KMS-11 (cell line): ENCODE results near the gene GALT.

Experiments
- H2AFZ ChIP-seq: fragments of 200-600 bp; sonication (generic); 2 replicates; pipeline ENCODE4 v1.6.1; 2016; ENCODE audit warnings: antibody characterized with exemption, mixed run types, low read depth
- H3K27ac ChIP-seq: fragments of 200-600 bp; sonication (generic); 2 replicates; pipeline ENCODE4 v1.6.1; 2016; ENCODE audit warnings: mild to moderate bottlenecking, mixed run types
- H3K27me3 ChIP-seq: fragments of 200-600 bp; sonication (generic); 2 replicates; pipeline ENCODE4 v1.6.1; 2017; ENCODE audit warnings: mild to moderate bottlenecking, low read depth, mixed run types, moderate library complexity; ENCODE audit not compliant: insufficient read depth
- H3K36me3 ChIP-seq: fragments of 200-600 bp; sonication (generic); 2 replicates; pipeline ENCODE4 v1.6.1; 2017; ENCODE audit warnings: mild to moderate bottlenecking, mixed run types; ENCODE audit not compliant: insufficient read depth
- H3K4me1 ChIP-seq: fragments of 200-600 bp; sonication (generic); 2 replicates; pipeline ENCODE4 v1.6.1; 2016; ENCODE audit warnings: mild to moderate bottlenecking, low read depth, mixed run types; ENCODE audit not compliant: poor library complexity, severe bottlenecking
- H3K4me2 ChIP-seq: fragments of 200-600 bp; sonication (generic); 2 replicates; pipeline ENCODE4 v1.7.0; 2016; ENCODE audit warnings: mild to moderate bottlenecking, mixed run types
- H3K4me3 ChIP-seq: fragments of 200-600 bp; sonication (generic); IDR thresholded peaks from 2 replicates; pipeline ENCODE4 v1.6.1; 2017; ENCODE audit warnings: low read depth, low read length, mixed read lengths; ENCODE audit not compliant: insufficient read depth
- H3K79me2 ChIP-seq: fragments of 200-600 bp; sonication (generic); 2 replicates; pipeline ENCODE4 v1.6.1; 2016; ENCODE audit warnings: low read depth, mixed run types; ENCODE audit not compliant: insufficient read depth
- H3K9ac ChIP-seq: fragments of 200-600 bp; sonication (generic); 2 replicates; pipeline ENCODE4 v1.6.1; 2016; ENCODE audit warnings: mild to moderate bottlenecking, mixed run types
- H4K20me1 ChIP-seq: fragments of 200-600 bp; sonication (generic); 2 replicates; pipeline ENCODE4 v1.6.1; 2016; ENCODE audit warnings: mild to moderate bottlenecking, mixed run types; ENCODE audit not compliant: insufficient read depth
- TF ChIP-seq, protein P1 (sequence below): fragments of 200-600 bp; sonication (generic); conservative IDR thresholded peaks from 2 replicates; pipeline ENCODE4 v1.6.1; 2017; ENCODE audit warnings: low read depth, mild to moderate bottlenecking, antibody characterized with exemption, low read length, moderate library complexity, mixed read lengths

Gene GALT

GRCh38 chr9:34603610-34604231 is 42.8 kb upstream of the GALT start:
- Histone ChIP-seq H3K9ac (no peak overlapping the region), H2AFZ (no peak overlapping the region), H3K4me3 (no peak overlapping the region), H4K20me1 (no peaks in the 10 kb centered on the region), H3K27me3 (no peaks in the 10 kb centered on the region; the same call in 1 of the 2 replicates), H3K36me3 (no peaks in the 10 kb centered on the region), H3K4me1 (no peaks in the 10 kb centered on the region), H3K79me2 (no peaks in the 10 kb centered on the region), H3K27ac (no peak overlapping the region), H3K4me2 (no peak overlapping the region)
- TF ChIP-seq, protein P1, sequence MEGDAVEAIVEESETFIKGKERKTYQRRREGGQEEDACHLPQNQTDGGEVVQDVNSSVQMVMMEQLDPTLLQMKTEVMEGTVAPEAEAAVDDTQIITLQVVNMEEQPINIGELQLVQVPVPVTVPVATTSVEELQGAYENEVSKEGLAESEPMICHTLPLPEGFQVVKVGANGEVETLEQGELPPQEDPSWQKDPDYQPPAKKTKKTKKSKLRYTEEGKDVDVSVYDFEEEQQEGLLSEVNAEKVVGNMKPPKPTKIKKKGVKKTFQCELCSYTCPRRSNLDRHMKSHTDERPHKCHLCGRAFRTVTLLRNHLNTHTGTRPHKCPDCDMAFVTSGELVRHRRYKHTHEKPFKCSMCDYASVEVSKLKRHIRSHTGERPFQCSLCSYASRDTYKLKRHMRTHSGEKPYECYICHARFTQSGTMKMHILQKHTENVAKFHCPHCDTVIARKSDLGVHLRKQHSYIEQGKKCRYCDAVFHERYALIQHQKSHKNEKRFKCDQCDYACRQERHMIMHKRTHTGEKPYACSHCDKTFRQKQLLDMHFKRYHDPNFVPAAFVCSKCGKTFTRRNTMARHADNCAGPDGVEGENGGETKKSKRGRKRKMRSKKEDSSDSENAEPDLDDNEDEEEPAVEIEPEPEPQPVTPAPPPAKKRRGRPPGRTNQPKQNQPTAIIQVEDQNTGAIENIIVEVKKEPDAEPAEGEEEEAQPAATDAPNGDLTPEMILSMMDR = peak; percentile 92

GRCh38 chr9:34606190-34606589 is 40.3 kb upstream of the GALT start:
- Histone ChIP-seq H3K4me1 (peaks cover 6% of the 10 kb centered on the region), H4K20me1 (no peaks in the 10 kb centered on the region), H3K4me3 (no peak overlapping the region), H2AFZ (no peak overlapping the region), H3K36me3 (no peaks in the 10 kb centered on the region), H3K27ac (no peak overlapping the region), H3K79me2 (peaks cover 5% of the 10 kb centered on the region; the same call in 1 of the 2 replicates), H3K9ac (no peak overlapping the region), H3K27me3 (no peaks in the 10 kb centered on the region; the same call in 1 of the 2 replicates), H3K4me2 (no peak overlapping the region)
- TF ChIP-seq, protein P1 = no peak

GRCh38 chr9:34606905-34607304 is 39.6 kb upstream of the GALT start:
- Histone ChIP-seq H3K79me2 (peaks cover 8% of the 10 kb centered on the region; the same call in 1 of the 2 replicates), H3K9ac (no peak overlapping the region), H3K4me1 (peaks cover 6% of the 10 kb centered on the region), H3K36me3 (no peaks in the 10 kb centered on the region), H3K27ac (no peak overlapping the region), H3K4me3 (no peak overlapping the region), H3K27me3 (no peaks in the 10 kb centered on the region; the same call in 1 of the 2 replicates), H4K20me1 (no peaks in the 10 kb centered on the region), H3K4me2 (no peak overlapping the region), H2AFZ (no peak overlapping the region)
- TF ChIP-seq, protein P1 = no peak

- Histone ChIP-seq H3K79me2 (peaks cover 8% of the 10 kb centered on the region; the same call in 1 of the 2 replicates), H3K4me1 (peaks cover 6% of the 10 kb centered on the region), H4K20me1 (no peaks in the 10 kb centered on the region), H3K9ac (no peak overlapping the region), H3K4me2 (no peak overlapping the region), H3K27me3 (no peaks in the 10 kb centered on the region; the same call in 1 of the 2 replicates), H3K4me3 (no peak overlapping the region), H2AFZ (no peak overlapping the region), H3K27ac (no peak overlapping the region), H3K36me3 (no peaks in the 10 kb centered on the region)
- TF ChIP-seq, protein P1 = no peak
Observed at GRCh38 chr9:34607331-34607730, 39.1 kb upstream of the GALT start.
